ENCODE measurements around the gene MS4A6A. TPM values are rescaled to one million over a fixed set of nuclear protein-coding genes. Genes with fewer than 3 reads are reported as not detected.
"Not testable (repeated sequence)": the region's sequence is repeated elsewhere in the genome, so short reads cannot be mapped to it uniquely, and the experiment has no call there.

MS4A6A gene
- total RNA-seq, 1 experiment from 2014 or later, result not detected

DNA sequence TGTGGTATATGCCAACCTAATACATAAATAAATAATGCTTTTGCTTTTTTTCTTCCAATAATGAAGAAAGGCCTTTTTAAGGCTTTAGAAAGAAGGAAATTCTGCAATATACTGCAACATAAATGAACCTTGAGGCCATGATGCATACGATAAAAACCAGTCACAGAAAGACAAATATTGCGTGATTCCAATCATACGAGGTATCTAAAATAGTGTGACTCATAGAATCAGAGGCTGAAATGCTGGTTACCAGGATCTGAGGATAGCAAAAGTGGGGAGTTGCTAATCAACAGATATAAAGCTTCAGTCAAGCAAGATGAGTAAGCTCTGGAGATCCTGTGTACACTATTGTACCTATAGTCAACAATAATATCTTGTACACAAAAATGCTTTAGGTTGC lies 24.2 kb downstream of the MS4A6A start:
- no peaks in the 10 kb centered on the region for H3K9me2 ChIP-seq (replicated peaks; ENCODE audit: low read length)
- H4K20me1 ChIP-seq (ENCODE audit: low read length), result no peaks in the 10 kb centered on the region
- no peaks in the 10 kb centered on the region for H3K36me3 ChIP-seq (ENCODE audit: low read depth, low read length)
- POLR2A ChIA-PET (ENCODE audit: unreplicated experiment), result no interaction called here
- no TSS peak for BruUV-seq (replicated peaks)
- no peaks in the 10 kb centered on the region for H3K9me3 ChIP-seq (ENCODE audit: low read length)
- H3K27me3 ChIP-seq (ENCODE audit: low read length), result no peaks in the 10 kb centered on the region
- CTCF ChIA-PET, result interaction anchor here (1.0 kb wide), 1 partner anchor 12 kb away, joined by 3 read pairs; no protein-coding TSS in a partner anchor
- peak overlapping the region; percentile 31; the same call in 1 of the 2 replicates for H3K9ac ChIP-seq (ENCODE audit: low read length)
- peak overlapping the region; percentile 8; the same call in 1 of the 2 replicates for H3K4me2 ChIP-seq (ENCODE audit: low read length)
- DNase-seq (peak; percentile 93), ATAC-seq (peak; percentile 22; the same call in 1 of the 2 replicates)
- peaks cover 26% of the 10 kb centered on the region for H3K4me1 ChIP-seq (ENCODE audit: insufficient read depth, low read length)
- peaks cover 7% of the 10 kb centered on the region for H3F3A ChIP-seq (ENCODE audit: low read length, unreplicated experiment)
- H3K4me3 ChIP-seq (ENCODE audit: low read length), result no peak overlapping the region
- no peaks in the 10 kb centered on the region for H3K79me2 ChIP-seq (ENCODE audit: low read length)
- peak overlapping the region; percentile 80 for H3K27ac ChIP-seq (ENCODE audit: low read length)
- H2AFZ ChIP-seq (ENCODE audit: low read length), result no peak overlapping the region
- TF ChIP-seq, protein P1, sequence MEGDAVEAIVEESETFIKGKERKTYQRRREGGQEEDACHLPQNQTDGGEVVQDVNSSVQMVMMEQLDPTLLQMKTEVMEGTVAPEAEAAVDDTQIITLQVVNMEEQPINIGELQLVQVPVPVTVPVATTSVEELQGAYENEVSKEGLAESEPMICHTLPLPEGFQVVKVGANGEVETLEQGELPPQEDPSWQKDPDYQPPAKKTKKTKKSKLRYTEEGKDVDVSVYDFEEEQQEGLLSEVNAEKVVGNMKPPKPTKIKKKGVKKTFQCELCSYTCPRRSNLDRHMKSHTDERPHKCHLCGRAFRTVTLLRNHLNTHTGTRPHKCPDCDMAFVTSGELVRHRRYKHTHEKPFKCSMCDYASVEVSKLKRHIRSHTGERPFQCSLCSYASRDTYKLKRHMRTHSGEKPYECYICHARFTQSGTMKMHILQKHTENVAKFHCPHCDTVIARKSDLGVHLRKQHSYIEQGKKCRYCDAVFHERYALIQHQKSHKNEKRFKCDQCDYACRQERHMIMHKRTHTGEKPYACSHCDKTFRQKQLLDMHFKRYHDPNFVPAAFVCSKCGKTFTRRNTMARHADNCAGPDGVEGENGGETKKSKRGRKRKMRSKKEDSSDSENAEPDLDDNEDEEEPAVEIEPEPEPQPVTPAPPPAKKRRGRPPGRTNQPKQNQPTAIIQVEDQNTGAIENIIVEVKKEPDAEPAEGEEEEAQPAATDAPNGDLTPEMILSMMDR (conservative IDR thresholded peaks at IDR 0.05; ENCODE audit: low read depth, low read length), result no peak
- no peak for TF ChIP-seq EZH2 (IDR thresholded peaks at IDR 0.05; ENCODE audit: low read length, unreplicated experiment)
- TF ChIP-seq EZH2phosphoT487 (IDR thresholded peaks at IDR 0.05; ENCODE audit: borderline replicate concordance, low read length), result no peak
- intact Hi-C loops (cut with micrococcal nuclease), result no loop called here

GRCh38 chr11:60155931-60156330 lies 27.0 kb downstream of the MS4A6A start:
- Histone ChIP-seq H3K9me3 (ENCODE audit: low read length) (no peaks in the 10 kb centered on the region), H2AFZ (ENCODE audit: low read length) (peak overlapping the region; percentile 12; the same call in 1 of the 2 replicates), H3K79me2 (ENCODE audit: low read length) (no peaks in the 10 kb centered on the region), H3K9ac (ENCODE audit: low read length) (no peak overlapping the region), H3K36me3 (ENCODE audit: low read depth, low read length) (no peaks in the 10 kb centered on the region), H3K27ac (ENCODE audit: low read length) (0 out of 2 replicates have a peak overlapping the region, but pooled peaks have one; percentile 1), H3K27me3 (ENCODE audit: low read length) (no peaks in the 10 kb centered on the region), H3K4me2 (ENCODE audit: low read length) (peak overlapping the region; percentile 6), H4K20me1 (ENCODE audit: low read length) (no peaks in the 10 kb centered on the region), H3K4me3 (ENCODE audit: low read length) (no peak overlapping the region), H3K9me2 (replicated peaks; ENCODE audit: low read length) (no peaks in the 10 kb centered on the region), H3F3A (ENCODE audit: low read length, unreplicated experiment) (peaks cover 7% of the 10 kb centered on the region), H3K4me1 (ENCODE audit: insufficient read depth, low read length) (peaks cover 26% of the 10 kb centered on the region)
- ChIA-PET CTCF (no interaction called here), POLR2A (ENCODE audit: unreplicated experiment) (no interaction called here)
- ATAC-seq (no peak), DNase-seq (peak; percentile 52)
- no TSS peak for BruUV-seq (replicated peaks)
- intact Hi-C loops (cut with micrococcal nuclease), result no loop called here
- TF ChIP-seq, protein P1 (conservative IDR thresholded peaks at IDR 0.05; ENCODE audit: low read depth, low read length), result no peak
- TF ChIP-seq EZH2 (IDR thresholded peaks at IDR 0.05; ENCODE audit: low read length, unreplicated experiment) (no peak), EZH2phosphoT487 (IDR thresholded peaks at IDR 0.05; ENCODE audit: borderline replicate concordance, low read length) (no peak)

- POLR2A ChIA-PET (ENCODE audit: unreplicated experiment); intact Hi-C loops (cut with micrococcal nuclease); ATAC-seq: not testable (repeated sequence)
Measured at GRCh38 chr11:60152727-60153126, 30.2 kb downstream of the MS4A6A start.

More at GRCh38 chr11:60152727-60153126, 30.2 kb downstream of the MS4A6A start:
- H3K4me2 ChIP-seq (ENCODE audit: low read length); H3F3A ChIP-seq (ENCODE audit: low read length, unreplicated experiment); CTCF ChIA-PET; H3K4me1 ChIP-seq (ENCODE audit: insufficient read depth, low read length); H4K20me1 ChIP-seq (ENCODE audit: low read length); H3K9ac ChIP-seq (ENCODE audit: low read length); H3K27me3 ChIP-seq (ENCODE audit: low read length); BruUV-seq (replicated peaks); H3K9me2 ChIP-seq (replicated peaks; ENCODE audit: low read length); H3K79me2 ChIP-seq (ENCODE audit: low read length); H3K36me3 ChIP-seq (ENCODE audit: low read depth, low read length); DNase-seq; H2AFZ ChIP-seq (ENCODE audit: low read length); H3K27ac ChIP-seq (ENCODE audit: low read length); H3K9me3 ChIP-seq (ENCODE audit: low read length); H3K4me3 ChIP-seq (ENCODE audit: low read length): not testable (repeated sequence)

Measured in PC-3 (cell line).